GM10266 (cell line): ENCODE measurements around the gene FAM124A.

Experiments used
- DNase-seq: peaks from one replicate; pipeline ENCODE4 v3.0.0; 2012; ENCODE audit errors: extremely low spot score
- TF ChIP-seq, protein P1 (sequence below): IDR thresholded peaks from 2 replicates; pipeline ENCODE4 v1.5.1; 2012; ENCODE audit warnings: mild to moderate bottlenecking, low read depth; ENCODE audit not compliant: control insufficient read depth, insufficient read depth; ENCODE audit errors: missing control alignments

The FAM124A gene

DNA sequence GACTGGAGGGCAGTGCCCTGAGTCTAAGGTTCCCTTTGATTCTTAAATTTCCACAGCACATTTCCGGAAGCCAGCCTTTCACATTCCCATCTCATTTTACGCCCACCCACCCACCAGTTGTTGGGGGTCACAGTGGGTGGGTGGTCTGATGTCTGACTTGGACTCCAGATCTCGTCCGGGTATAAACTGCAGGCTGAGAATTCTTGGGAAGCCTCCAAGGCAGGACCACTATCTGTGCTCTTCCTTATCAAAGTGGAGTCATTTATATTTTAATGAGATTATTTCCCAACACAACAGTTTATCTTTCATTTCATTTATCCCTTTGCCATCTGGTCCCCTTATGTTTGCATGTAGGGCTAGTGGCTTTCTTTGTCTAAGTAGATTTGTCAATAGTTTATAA, 3.6 kb upstream of the FAM124A start:
- no peak for DNase-seq
- TF ChIP-seq, protein P1, sequence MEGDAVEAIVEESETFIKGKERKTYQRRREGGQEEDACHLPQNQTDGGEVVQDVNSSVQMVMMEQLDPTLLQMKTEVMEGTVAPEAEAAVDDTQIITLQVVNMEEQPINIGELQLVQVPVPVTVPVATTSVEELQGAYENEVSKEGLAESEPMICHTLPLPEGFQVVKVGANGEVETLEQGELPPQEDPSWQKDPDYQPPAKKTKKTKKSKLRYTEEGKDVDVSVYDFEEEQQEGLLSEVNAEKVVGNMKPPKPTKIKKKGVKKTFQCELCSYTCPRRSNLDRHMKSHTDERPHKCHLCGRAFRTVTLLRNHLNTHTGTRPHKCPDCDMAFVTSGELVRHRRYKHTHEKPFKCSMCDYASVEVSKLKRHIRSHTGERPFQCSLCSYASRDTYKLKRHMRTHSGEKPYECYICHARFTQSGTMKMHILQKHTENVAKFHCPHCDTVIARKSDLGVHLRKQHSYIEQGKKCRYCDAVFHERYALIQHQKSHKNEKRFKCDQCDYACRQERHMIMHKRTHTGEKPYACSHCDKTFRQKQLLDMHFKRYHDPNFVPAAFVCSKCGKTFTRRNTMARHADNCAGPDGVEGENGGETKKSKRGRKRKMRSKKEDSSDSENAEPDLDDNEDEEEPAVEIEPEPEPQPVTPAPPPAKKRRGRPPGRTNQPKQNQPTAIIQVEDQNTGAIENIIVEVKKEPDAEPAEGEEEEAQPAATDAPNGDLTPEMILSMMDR = no peak

DNA sequence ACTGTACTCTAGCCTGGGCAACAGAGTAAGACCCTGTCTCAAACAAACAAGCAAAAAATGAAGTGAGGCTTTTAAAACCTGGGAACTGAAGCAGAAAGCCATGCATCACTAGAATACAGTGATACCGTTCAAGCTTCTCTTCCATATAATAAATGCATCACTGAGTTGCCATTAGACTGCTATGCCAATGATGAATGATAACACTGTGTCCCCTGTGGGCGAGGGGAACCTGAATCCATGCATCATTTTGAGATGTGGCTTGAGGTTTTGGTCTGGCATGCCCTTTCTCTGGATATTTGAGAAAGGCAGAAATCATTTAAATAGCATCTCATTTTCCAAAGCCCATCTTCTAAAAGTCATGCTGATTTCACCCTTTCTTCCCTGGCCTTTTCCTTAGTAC, 1.5 kb upstream of the FAM124A start:
- TF ChIP-seq, protein P1 = no peak
- no peak for DNase-seq

DNA sequence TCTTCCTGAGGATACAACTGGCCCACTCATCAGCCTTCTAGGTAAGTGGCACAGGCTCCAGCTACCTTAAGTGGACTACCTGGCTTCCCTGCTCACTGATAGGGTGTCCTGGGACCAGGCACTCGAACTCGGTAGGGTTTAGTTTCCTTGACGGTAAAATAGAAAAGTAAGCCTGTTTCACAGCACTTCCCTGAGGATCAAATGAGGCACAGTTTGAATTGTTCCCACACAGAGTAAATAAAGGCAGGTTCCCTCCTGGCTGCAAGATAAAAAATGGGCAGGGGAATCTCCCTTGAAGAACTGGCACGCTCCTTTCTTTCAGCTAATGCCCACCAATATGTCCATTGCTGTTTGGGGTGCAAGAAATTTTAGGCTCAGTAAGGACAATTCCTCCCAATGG, 1.1 kb upstream of the FAM124A start:
- no peak for DNase-seq
- TF ChIP-seq, protein P1 = no peak

DNA sequence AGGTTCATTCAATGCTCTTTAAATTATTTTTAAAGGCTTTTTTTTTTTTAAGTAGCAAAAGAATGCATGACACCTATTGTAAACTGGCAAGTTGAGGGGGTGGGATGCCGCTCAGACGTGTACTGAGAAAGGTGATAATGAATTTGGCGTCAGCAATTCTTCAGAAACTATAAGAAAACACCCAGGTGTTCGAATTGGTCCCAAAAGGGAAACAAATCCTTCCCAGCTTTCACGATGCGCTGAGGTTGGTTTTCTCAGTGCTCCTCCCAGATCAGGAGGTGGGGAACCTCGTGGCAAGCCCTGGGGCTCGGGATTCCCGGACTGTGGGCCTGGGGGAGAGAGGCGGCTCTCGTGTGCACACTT, 543 bp upstream of the FAM124A start:
- DNase-seq = no peak
- TF ChIP-seq, protein P1 = no peak

DNA sequence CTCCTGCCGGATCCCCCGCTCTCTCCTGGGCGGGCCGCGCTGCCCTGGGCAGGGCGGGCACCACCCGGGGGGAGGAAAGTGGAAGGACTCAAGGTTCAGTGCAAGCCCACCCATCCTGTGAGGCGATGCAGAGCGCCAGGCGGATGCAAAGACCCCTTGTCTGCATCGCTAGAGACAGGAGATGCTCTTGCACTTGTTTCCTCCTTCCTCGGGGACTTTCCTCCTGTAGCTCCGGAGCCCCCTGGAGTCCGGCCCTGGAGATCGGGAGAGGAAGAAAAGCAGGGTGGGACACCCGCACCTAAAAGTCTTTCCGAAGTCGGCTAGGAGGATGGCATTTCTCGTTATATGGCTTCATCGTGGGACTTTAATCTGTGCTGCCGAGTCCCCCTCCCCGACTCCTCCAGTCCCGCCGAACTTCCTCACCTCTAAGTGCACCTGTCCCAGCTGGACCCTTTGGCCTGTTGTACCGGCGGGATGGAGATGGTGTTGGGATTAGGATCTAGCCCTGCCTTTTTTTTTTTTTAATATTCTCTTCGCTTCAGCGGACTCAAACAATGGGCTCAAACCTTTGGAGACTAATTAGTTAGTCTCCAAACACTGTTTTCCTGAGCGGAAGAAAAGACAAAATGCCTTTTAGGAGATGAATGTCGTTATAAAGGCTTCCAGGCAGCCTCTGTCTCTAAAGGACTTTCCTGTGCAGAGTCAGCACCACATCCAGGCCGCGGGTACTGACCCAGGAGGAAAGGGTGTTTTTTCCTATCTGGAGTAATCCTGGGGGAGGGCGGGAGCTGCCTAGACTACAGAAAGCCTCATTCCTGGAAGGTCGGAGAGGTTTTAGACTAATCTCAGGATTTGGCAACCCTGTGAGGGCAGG, 725 bp downstream of the FAM124A start:
- TF ChIP-seq, protein P1 = no peak
- DNase-seq = peak; percentile 28

DNA sequence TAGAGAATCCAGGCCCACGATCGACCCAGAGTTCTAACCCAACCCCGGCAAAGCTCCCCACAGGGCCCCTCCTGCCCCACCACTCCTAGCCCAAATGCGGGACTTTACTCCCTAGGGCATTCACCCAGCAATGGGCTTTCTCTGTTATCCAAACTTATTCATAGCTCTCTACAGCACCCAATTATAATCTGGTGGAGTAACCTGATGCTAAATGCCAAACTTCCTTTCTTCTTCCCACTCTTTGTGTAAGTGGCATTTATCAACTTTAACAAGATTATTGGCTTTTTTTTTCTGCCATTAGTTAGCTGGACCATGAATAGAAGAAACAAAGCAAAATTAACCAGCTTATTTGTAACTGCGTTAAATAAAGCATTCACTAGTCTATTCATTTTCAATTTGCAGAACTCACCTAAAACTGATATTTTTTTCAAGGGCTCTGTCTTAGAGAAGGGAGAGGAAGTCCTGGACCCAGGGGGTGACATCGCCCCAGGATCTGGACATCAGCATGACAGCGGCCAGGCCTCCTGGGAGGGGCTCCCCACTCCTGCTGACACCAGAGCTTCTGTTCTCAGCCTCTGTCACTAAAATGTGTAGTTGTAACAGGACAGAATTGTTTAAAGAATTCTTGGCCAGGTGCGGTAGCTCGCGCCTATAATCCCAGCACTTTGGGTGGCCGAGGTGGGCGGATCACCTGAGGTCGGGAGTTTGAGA, 1.5 kb downstream of the FAM124A start:
- TF ChIP-seq, protein P1 = no peak
- DNase-seq = no peak

DNA sequence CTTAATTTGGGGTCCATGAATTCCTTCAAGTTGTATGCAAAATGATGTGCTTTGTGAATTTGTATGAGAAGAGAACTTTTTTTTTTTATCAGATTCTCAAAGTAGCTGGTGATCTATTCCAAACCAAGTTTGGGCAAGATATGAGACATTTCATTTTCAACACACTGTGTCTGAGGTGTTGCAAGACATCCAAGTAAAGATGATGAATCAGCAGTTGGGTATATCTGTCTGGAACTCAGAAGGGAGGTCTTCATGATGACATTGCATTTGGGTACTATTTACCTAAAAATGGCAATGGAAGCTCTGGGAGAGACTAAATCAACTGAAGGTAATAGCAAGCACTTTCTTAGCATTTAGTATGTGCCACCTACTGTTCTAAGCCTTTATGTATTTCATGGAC, 2.8 kb downstream of the FAM124A start:
- DNase-seq = no peak
- TF ChIP-seq, protein P1 = no peak
